Endodermal cell (in vitro differentiated cells): Measurements from ENCODE around the gene B4GALT1. TPM values are rescaled to one million over a fixed set of nuclear protein-coding genes. Genes with fewer than 3 reads are reported as not detected.

Source experiments
- DNase-seq: peaks from one replicate; pipeline ENCODE4 v3.0.0-alpha.2; 2017
- H3K27ac ChIP-seq: 2 replicates; pipeline ENCODE4 v1.5.1; 2013; ENCODE audit warnings: mild to moderate bottlenecking, low read depth, low read length, moderate library complexity
- H3K27me3 ChIP-seq: 2 replicates; pipeline ENCODE4 v1.6.1; 2013; ENCODE audit warnings: mild to moderate bottlenecking, low read length, moderate library complexity; ENCODE audit not compliant: insufficient read depth, control insufficient read depth, poor library complexity, severe bottlenecking
- H3K36me3 ChIP-seq: 2 replicates; pipeline ENCODE4 v1.7.0; 2013; ENCODE audit warnings: mild to moderate bottlenecking, low read length, moderate library complexity; ENCODE audit not compliant: control insufficient read depth, insufficient read depth
- H3K4me1 ChIP-seq: one replicate; pipeline ENCODE4 v1.7.0; 2013; ENCODE audit warnings: low read length; ENCODE audit not compliant: control insufficient read depth, insufficient read depth
- H3K4me3 ChIP-seq: 2 replicates; pipeline ENCODE4 v1.5.1; 2013; ENCODE audit warnings: mild to moderate bottlenecking, low read length, moderate library complexity
- H3K9ac ChIP-seq: 2 replicates; pipeline ENCODE4 v1.6.1; 2013; ENCODE audit warnings: mild to moderate bottlenecking, low read length, moderate library complexity; ENCODE audit not compliant: poor library complexity, severe bottlenecking; ENCODE audit errors: extremely low read depth
- H3K9me3 ChIP-seq: 2 replicates; pipeline ENCODE4 v1.6.1; 2013; ENCODE audit warnings: mild to moderate bottlenecking, low read length, moderate library complexity; ENCODE audit not compliant: control insufficient read depth
- H3K27ac Mint-ChIP-seq: 2 replicates; pipeline ENCODE4 v1.8.0; 2020; ENCODE audit warnings: mixed read lengths
- H3K27me3 Mint-ChIP-seq: 2 replicates; pipeline ENCODE4 v1.8.0; 2021; ENCODE audit warnings: mild to moderate bottlenecking, mixed read lengths; ENCODE audit not compliant: insufficient read depth
- H3K36me3 Mint-ChIP-seq: 2 replicates; pipeline ENCODE4 v1.8.0; 2020; ENCODE audit warnings: low read depth, mixed read lengths
- H3K4me1 Mint-ChIP-seq: 2 replicates; pipeline ENCODE4 v1.8.0; 2020; ENCODE audit warnings: mixed read lengths
- H3K4me3 Mint-ChIP-seq: 2 replicates; pipeline ENCODE4 v1.8.0; 2020; ENCODE audit warnings: mild to moderate bottlenecking, moderate library complexity, mixed read lengths
- H3K9me3 Mint-ChIP-seq: 2 replicates; pipeline ENCODE4 v1.8.0; 2020; ENCODE audit warnings: mild to moderate bottlenecking, mixed read lengths
- WGBS, 2 experiments: methylation state at CpG; one replicate each; pipeline versions ENCODE4 v1.1.5 to v1.1.7; 2013; ENCODE audit warnings: missing lambda C conversion rate in 2 of 2, mixed read lengths in 1 of 2; ENCODE audit not compliant: insufficient coverage in 1 of 2, insufficient read length in 1 of 2; 5-methylcytosine and 5-hydroxymethylcytosine counted together
- total RNA-seq, 2 donors: library from RNA; stranded (reverse); fragmentation: NEBNext Ultra II Directional in 1 of 2; extraction: Animal tissue kit (Norgen Biotek cat#: 25700) in 1 of 2; gene quantifications; 2 replicates in 1 of 2; 3 replicates in 1 of 2; pipeline ENCODE4 v1.2.1, GENCODE V29; 2021
- TF ChIP-seq, protein P1 (sequence below): fragments of 200-600 bp; sonication (generic); conservative IDR thresholded peaks from 2 replicates; pipeline ENCODE4 v1.5.0; 2021; ENCODE audit warnings: antibody characterized with exemption, mild to moderate bottlenecking

The B4GALT1 gene
- total RNA-seq, 2 donors from 2014 or later: 62.9 to 92.6 TPM

GRCh38 chr9:33153001-33153400 lies 14.1 kb downstream of the B4GALT1 start:
- H3K36me3 Mint-ChIP-seq: peaks cover 10% of the 10 kb centered on the region
- H3K36me3 ChIP-seq: no peaks in the 10 kb centered on the region
- H3K4me1 Mint-ChIP-seq: peaks cover 11% of the 10 kb centered on the region
- no peaks in the 10 kb centered on the region for H3K27me3 ChIP-seq
- no peak overlapping the region for H3K4me3 Mint-ChIP-seq
- H3K27ac Mint-ChIP-seq: no peak overlapping the region
- no peaks in the 10 kb centered on the region for H3K27me3 Mint-ChIP-seq
- no peak overlapping the region for H3K9ac ChIP-seq
- no peak for DNase-seq
- H3K4me1 ChIP-seq: no peaks in the 10 kb centered on the region
- H3K9me3 ChIP-seq: no peaks in the 10 kb centered on the region
- TF ChIP-seq, protein P1, sequence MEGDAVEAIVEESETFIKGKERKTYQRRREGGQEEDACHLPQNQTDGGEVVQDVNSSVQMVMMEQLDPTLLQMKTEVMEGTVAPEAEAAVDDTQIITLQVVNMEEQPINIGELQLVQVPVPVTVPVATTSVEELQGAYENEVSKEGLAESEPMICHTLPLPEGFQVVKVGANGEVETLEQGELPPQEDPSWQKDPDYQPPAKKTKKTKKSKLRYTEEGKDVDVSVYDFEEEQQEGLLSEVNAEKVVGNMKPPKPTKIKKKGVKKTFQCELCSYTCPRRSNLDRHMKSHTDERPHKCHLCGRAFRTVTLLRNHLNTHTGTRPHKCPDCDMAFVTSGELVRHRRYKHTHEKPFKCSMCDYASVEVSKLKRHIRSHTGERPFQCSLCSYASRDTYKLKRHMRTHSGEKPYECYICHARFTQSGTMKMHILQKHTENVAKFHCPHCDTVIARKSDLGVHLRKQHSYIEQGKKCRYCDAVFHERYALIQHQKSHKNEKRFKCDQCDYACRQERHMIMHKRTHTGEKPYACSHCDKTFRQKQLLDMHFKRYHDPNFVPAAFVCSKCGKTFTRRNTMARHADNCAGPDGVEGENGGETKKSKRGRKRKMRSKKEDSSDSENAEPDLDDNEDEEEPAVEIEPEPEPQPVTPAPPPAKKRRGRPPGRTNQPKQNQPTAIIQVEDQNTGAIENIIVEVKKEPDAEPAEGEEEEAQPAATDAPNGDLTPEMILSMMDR: no peak
- WGBS, 2 experiments: 91% methylated on average over 1 of the region's 2 CpGs; no CpG with 5 or more reads in 1 of the 2 experiments
- no peak overlapping the region for H3K4me3 ChIP-seq
- H3K27ac ChIP-seq: no peak overlapping the region
- H3K9me3 Mint-ChIP-seq: peaks cover 4% of the 10 kb centered on the region

GRCh38 chr9:33151601-33152000 lies 15.5 kb downstream of the B4GALT1 start:
- Mint-ChIP-seq H3K4me1 (peaks cover 8% of the 10 kb centered on the region), H3K27ac (no peak overlapping the region), H3K36me3 (peaks cover 10% of the 10 kb centered on the region), H3K4me3 (no peak overlapping the region), H3K27me3 (no peaks in the 10 kb centered on the region), H3K9me3 (peaks cover 4% of the 10 kb centered on the region)
- no peaks in the 10 kb centered on the region for H3K4me1 ChIP-seq
- no peaks in the 10 kb centered on the region for H3K9me3 ChIP-seq
- no peak overlapping the region for H3K4me3 ChIP-seq
- 93 to 100% methylated on average over 1 to 2 of the region's 2 CpGs for whole genome bisulfite sequencing, 2 experiments
- H3K27ac ChIP-seq: no peak overlapping the region
- TF ChIP-seq, protein P1: no peak
- peak; percentile 15 for DNase-seq
- H3K27me3 ChIP-seq: no peaks in the 10 kb centered on the region
- H3K36me3 ChIP-seq: no peaks in the 10 kb centered on the region
- H3K9ac ChIP-seq: no peak overlapping the region

- Mint-ChIP-seq H3K27me3 (no peaks in the 10 kb centered on the region), H3K9me3 (peaks cover 4% of the 10 kb centered on the region), H3K4me1 (peaks cover 8% of the 10 kb centered on the region), H3K27ac (no peak overlapping the region), H3K36me3 (peaks cover 10% of the 10 kb centered on the region), H3K4me3 (no peak overlapping the region)
- H3K27ac ChIP-seq: no peak overlapping the region
- no peak overlapping the region for H3K9ac ChIP-seq
- no peak overlapping the region for H3K4me3 ChIP-seq
- peak; percentile 51 for DNase-seq
- TF ChIP-seq, protein P1: no peak
- no peaks in the 10 kb centered on the region for H3K36me3 ChIP-seq
- no peaks in the 10 kb centered on the region for H3K4me1 ChIP-seq
- no peaks in the 10 kb centered on the region for H3K27me3 ChIP-seq
- no peaks in the 10 kb centered on the region for H3K9me3 ChIP-seq
- 85 to 100% methylated on average over 2 to 5 of the region's 5 CpGs for WGBS, 2 experiments
These were observed 16.1 kb downstream of the B4GALT1 start for GRCh38 chr9:33151007-33151557.
